GM18909 (cell line): Measurements from ENCODE around the gene GAS7.

ENCODE experiments used
- ATAC-seq: cut with Tn5 transposase; IDR thresholded peaks from one replicate; pipeline ENCODE4 v1.9.1; 2021; ENCODE audit warnings: mild to moderate bottlenecking; ENCODE audit not compliant: unreplicated experiment, poor library complexity

Gene GAS7

DNA sequence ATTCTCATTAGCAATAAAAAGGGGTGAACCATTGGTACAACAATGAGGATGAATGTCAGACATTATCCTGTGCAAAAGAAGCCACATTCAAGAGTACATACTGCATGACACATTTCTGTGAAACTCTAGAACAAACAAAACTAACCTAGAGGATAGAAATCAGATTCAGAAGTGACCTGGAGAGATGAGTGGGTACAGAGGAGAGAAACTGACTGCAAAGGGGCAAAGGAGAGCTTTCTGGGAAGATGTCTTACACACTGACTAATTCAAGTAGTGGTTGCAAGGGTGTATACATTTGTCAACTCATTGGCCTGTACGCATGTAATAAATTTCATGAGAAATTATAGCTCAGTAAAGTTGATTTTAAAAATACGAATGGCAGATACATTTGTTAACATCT lies 115.6 kb downstream of the GAS7 start:
- no peak for ATAC-seq

- no peak for ATAC-seq
These were observed 116.7 kb downstream of the GAS7 start for GRCh38 chr17:10081571-10082169.

- no peak for ATAC-seq
These were observed 120.7 kb downstream of the GAS7 start for GRCh38 chr17:10077561-10078299.

DNA sequence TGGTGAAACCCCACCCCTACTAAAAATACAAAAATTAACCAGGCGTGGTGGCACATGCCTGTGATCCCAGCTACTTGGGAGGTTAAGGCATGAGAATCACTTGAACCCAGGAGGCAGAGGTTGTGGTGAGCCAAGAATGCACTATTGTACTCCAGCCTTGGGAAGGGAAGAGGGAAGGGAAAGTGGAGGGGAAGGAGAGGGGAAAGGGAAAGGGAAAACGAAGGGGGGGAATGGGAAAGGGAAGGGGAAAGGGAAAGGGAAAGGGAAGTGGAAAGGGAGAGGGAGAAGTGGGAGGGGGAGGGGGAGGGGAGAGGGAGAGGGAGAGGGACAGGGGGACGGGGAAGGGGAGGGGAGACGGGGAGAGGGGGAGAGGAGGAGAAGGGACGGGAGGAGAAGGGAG lies 122.5 kb downstream of the GAS7 start:
- no peak for ATAC-seq

GRCh38 chr17:10073941-10074340 lies 124.5 kb downstream of the GAS7 start:
- no peak for ATAC-seq

DNA sequence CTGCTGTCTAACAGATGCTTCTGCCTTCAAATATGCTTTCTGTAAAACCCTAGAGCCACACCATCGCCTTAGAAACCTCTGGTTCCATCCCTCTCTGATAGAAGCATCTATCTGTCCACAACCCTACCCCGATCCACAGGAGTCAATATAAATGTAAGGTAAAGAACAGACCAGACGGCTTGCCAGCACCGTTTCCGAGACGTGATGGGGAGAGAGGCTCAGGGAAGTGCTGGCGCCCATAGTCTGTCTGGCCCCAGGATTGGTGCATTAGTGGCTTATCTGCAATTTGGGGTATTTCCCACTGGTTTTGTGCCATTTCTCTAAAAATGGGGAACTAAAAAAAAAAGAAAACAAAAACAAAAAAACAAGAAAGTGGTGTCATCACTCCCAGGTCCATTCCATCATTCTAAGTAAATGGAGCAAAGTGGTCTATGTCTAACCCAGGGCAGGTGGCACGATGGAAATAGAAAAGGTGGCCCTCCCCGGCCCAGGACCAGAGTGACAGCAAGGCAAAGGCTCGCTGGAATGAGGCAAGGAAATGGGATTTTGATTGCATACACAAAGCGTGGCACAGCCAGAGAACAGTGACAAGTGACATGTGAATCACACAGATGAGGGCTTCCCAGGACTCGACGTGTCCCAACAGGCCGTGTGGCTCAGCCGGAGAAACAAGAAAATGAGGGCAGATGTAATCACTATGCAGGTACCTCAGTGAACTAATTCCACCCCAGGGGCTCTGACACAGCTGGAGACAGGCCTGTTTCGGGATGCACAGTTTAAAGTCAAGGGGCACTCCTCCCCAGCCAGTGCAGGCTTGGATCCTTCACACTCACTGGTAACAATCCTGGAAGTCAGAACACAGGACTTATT lies 125.6 kb downstream of the GAS7 start:
- no peak for ATAC-seq

DNA sequence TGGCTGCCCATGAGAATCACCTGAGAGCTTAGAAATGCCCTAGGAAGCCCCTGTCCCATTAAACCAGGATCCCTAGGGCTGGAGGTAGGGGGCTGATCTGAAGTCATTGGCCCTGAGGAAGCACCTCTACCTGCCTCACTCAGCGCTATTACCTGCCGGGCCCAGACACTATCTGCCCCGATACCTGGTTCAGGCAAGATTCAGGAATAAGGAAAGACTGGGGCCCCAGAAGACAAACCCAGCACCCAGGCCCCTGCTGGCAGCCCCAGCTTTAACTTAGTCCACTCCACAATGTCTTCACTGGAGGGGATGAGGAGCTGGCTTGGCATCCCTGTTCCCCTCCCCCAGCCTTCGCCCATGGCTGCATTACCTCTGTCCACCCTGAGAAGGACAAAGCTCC lies 126.3 kb downstream of the GAS7 start:
- no peak for ATAC-seq

DNA sequence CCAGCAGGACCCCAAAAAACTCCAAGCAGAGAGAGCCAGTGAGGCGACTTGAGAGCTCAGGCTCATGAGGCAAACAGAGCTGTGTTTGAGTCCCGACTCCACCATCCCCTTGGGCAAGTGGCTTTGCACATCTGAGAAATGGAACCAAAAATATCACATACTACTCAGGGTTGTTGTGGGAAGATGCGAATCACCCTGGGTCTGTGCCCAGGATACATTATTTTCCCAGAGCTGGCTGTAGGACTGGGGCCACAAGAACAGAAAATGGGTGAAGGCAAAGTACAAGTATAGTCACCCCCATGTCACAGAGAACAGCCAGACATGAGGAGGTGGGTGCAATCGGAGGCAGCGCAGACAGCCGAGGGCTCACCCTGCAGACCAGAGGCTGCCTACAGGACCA lies 127.3 kb downstream of the GAS7 start:
- ATAC-seq: no peak

DNA sequence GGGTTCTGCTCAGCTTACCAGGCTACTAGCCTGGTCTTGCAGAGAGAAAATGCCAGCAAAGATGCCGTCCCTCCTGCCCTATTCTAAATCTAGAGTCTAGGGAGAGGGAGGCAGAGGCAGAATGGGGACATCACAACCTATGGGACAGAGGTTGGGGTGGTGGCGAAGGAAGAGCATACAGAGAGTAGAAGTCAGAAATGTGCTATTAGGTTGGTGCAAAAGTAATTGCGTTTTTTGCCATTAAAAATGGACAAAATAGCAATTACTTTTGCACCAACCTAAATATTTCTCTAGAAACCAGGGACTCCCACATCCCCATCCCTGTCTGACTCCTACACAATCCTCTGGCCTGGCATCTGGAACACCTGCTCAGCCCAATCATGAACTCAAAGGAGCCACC lies 127.7 kb downstream of the GAS7 start:
- no peak for ATAC-seq

DNA sequence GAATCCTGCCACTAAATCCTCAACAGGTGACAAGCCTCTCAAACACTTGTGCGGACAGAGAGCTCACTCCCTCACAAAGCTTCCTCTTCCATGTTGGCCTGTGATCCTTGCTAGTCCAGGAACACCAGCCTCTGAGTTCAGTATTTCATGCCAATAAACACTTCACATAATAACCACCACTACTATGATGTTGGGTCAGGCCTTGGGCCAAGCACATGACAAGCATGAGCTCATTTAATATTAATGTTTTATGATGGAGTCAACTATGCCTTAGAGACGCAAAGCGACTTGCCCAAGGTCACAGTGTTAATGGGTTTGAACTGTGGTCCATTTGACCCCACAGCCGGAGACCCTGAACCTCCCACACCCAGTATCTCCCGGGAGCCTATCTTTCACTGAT lies 129.1 kb downstream of the GAS7 start:
- no peak for ATAC-seq

DNA sequence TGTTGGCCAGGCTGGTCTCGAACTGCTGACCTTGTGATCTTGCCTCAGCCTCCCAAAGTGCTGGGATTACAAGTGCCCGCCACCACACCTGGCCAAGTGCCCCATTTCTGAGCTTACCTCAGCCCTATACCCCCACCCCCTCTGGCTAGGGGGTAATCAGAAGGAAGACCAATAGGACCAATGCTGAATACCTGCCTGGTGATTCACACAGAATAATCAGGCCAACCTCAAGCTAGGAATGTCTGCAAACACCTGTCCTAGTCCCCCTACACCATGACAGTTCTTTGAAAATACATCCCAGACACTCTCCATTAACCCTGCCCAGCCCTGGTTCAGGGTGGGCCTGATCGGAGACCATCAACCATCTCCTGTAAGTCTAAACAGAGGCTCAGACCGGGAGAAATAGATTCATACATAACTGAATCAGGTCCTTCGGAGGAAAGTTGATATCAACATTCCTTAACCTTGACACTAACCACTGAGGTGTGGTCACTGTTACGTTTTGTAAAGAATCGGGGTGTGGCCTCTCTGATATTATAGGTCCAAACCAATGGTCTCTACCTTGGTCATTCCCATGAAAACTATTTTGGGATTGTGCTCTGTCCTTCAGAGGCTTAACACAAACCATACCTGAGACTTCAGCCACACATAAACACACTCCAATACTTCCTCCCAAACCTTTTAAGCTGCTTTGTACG lies 130.8 kb downstream of the GAS7 start:
- no peak for ATAC-seq

DNA sequence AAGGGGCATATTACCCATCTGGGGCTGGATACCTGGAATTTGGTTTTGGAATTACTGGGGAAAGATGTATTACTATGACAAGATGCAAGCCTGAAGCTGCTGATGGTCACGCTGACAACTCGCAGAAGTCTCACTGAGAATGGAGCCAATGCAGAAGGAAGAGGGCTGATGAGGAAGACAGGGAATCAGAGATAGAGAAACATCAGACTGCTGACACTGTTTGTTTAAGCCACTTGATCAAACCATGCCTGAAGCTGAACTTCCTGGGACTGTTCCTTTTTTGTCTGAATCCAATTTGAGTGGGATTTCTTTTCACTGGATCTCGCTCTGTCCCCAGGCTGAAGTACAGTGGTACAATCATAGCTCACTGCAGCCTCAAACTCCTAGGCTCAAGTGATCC lies 133.9 kb downstream of the GAS7 start:
- ATAC-seq: no peak

DNA sequence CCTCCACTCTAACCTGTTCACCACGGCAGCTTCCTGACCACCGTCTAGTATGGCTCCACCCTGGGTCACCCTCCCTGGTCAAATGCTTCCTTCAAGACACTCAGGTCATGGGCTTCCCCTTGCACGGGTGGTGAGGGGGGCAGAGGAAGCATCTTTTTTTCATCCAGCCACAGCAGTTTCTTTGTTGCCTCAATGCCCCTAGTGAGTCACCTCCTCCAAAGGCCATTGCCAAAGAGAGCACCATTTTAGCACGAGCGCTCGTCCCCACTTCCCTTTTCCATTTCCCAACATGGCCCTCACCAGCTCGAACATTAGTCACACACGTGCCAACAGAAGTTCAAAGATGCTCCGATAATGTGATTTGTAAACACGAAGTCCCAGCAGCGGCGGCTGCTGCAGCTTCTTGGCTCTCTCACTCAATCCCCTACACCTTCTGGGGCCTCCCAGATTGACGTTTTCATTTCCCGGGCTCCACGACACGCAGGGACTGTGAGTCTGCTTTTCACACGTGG lies 134.6 kb downstream of the GAS7 start:
- no peak for ATAC-seq

- no peak for ATAC-seq
These were observed 135.6 kb downstream of the GAS7 start for GRCh38 chr17:10062691-10063385.

DNA sequence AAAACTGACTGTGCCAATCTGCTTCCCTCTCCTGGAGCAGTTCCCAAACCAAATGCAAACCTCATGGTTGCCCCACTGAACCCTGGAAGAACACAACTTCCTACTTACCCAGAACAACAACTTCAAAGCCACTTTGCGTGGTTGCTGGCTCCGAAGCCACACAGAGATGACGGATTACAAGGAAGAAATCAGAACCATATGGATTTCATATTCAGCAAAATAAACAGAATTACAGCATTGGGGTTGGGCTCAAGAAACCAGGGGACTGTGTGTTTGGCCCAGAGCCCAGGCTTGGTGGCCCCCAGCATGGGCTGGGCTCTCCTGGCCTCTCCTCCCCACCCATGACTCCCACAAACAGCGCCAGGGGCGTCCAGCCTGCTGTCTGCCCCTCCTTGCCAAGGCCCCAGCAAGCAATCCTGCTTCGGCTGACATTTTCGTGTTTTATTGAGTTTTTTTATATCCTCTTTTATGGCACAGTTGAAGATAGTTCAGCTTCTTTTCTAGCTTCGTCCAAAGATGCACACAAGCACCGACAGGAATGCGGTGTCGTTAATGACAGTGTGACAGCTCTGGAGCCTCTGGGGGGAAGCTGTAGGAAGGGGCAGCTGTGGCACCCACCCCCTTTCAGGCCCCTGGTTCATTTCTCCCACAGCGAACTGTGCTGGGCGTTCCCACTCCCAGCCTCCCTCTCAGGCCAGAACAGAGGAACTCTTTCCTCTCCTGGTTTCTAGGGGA lies 137.1 kb downstream of the GAS7 start:
- ATAC-seq: no peak

DNA sequence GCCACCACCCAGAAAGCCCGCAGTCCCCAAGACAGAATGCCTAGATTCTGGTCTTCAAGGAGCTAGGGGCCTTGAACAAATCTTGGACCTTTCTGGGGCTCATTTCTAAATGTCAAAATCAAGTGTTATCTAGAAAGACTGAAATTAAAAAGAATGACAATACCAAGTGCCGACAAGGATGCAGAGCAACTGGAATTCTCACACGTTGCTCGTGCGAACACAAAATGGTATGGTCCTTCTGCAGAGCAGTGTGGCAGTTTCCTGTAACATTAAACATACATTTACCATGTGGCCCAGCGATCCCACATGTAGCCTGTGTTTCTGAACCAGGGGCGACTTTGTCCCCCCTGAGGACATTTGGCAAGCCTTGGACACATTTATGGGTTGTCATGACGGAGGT lies 137.9 kb downstream of the GAS7 start:
- no peak for ATAC-seq

DNA sequence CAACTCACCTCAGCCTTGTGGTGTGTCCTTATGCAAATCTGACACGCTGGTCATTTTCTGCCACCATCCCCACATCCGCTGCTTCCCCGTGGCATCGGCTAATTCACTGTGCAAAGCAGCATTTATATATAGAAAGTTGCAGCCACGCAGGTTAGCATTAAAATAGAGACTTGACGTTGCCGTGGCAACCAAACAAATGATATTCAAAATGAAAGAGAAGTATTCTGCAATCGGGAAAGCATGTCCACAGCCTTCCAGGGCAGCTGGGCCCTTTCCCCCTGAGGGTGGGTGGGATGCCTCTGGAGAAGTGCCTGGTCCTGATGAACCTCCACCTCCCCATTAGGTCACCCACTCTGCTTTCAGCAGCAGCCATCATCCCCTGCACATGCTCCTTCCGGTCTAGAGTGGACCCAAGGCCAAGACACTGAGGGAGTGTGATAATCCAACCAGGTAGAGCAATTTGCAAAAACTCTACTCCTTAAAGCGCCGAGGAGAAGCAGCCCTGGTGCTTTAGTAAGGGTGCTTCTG lies 138.7 kb downstream of the GAS7 start:
- peak; percentile 89 for ATAC-seq

DNA sequence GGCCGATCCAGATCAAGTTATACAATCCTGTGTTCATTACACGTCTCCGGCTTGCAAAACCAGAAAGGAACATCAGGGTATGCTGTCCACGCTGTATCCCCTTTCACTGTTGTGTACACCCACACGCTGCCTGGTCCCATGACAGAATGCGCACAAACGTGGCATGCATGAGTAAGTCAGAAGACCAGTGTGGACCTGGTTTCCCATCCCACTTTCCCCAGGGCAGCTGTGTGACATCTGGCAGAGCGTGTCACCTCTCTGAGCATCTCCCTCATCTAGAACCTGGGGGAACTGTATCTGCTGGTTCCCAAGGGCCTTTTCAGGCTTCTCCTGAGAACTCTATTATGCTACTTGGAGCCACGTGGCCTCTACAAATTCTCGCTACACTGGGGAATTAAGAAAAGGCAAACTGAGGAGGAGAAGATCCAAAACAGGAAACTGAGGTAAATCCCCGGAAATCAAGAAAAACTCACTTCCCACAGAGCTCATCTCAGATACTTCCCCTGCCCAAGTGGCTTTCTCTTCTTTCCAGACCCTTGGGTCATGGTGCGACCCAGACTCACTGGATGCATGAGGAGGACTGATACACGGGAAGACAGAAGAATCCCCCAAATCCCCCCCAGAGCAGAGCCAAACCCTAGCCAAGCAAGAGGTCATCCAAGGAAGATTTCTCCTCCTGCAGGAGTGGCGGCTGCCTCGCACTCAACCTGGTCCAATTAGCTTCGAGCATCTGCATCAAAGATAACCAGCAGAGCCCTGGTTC lies 139.3 kb downstream of the GAS7 start:
- peak; percentile 26 for ATAC-seq
